ENCODE results near the gene DYNC1H1. TPM values are rescaled to one million over a fixed set of nuclear protein-coding genes. Genes with fewer than 3 reads are reported as not detected.
A peak's percentile ranks its signal among the peaks of the same experiment; 100 is the strongest.

DYNC1H1 gene
- total and polyA plus RNA-seq, 2 of the 13 experiments (the other 11 are each of a cell fraction or from before 2014, with no cell fraction given) = 74.4 to 239 TPM

DNA sequence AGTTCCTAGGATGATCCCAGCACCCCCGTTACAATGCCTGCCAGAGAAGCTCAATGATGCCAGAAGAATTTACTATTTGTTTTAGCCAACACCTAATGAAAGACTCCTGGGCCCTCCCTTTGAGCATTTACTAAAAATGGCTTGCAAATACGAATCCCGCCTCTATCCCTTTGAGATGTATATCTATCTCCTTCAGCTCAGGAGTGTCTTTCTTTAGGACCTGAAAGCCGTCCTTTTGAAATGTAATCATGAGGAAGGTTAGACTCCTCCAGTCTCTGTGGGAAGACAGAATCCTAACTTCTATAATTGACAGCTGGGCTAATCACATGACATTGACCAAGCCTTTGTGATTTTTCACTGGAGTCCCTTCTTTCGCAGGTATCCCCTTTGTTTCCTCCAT is 19.2 kb upstream of the DYNC1H1 start (continued):
- TF ChIP-seq SIX4 (CRISPR knock-in tag; IDR thresholded peaks at IDR 0.05) (no peak), ZNF543 (CRISPR knock-in tag; IDR thresholded peaks at IDR 0.05) (no peak), ZNF17 (CRISPR knock-in tag; IDR thresholded peaks at IDR 0.05) (no peak)
- TF ChIP-seq, protein P1, sequence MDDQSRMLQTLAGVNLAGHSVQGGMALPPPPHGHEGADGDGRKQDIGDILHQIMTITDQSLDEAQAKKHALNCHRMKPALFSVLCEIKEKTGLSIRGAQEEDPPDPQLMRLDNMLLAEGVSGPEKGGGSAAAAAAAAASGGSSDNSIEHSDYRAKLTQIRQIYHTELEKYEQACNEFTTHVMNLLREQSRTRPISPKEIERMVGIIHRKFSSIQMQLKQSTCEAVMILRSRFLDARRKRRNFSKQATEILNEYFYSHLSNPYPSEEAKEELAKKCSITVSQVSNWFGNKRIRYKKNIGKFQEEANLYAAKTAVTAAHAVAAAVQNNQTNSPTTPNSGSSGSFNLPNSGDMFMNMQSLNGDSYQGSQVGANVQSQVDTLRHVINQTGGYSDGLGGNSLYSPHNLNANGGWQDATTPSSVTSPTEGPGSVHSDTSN (CRISPR knock-in tag; IDR thresholded peaks at IDR 0.05; ENCODE audit: borderline replicate concordance) = no peak
- TF ChIP-seq, protein P2, sequence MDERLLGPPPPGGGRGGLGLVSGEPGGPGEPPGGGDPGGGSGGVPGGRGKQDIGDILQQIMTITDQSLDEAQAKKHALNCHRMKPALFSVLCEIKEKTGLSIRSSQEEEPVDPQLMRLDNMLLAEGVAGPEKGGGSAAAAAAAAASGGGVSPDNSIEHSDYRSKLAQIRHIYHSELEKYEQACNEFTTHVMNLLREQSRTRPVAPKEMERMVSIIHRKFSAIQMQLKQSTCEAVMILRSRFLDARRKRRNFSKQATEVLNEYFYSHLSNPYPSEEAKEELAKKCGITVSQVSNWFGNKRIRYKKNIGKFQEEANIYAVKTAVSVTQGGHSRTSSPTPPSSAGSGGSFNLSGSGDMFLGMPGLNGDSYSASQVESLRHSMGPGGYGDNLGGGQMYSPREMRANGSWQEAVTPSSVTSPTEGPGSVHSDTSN (CRISPR knock-in tag; IDR thresholded peaks at IDR 0.05) = no peak

DNA sequence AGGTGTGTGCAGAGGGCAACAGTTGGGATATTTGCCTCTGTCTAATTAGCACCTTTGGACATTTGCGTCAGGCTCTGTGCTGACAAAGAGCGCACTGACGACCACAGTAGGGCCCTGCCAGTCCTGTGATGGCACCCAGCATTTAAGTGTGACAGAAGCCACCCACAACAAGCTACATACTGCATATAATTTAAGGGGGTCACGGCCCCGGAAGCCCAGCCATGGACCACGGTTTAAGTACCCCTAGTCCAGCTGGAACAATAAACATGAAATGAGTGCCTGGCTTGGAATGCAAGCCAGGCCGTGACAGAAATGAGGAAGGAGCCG is 16.8 kb upstream of the DYNC1H1 start:
- ChIA-PET POLR2A (interaction anchor here (1.2 to 2.3 kb wide), 5 partner anchors 11 to 241 kb away, joined by 3 to 17 read pairs (median 15); no protein-coding TSS in a partner anchor), CTCF (ENCODE audit: low intra/inter-chr PET ratio, low total read pairs) (no interaction called here)
- peak overlapping the region; percentile 68 to 91 (median 88) for H3K4me3 ChIP-seq (replicated peaks in 1 of 3; ENCODE audit: insufficient read depth in 1 of 3, low read depth in 2 of 3, low read length in 3 of 3)
- H3K9me3 ChIP-seq (ENCODE audit: low read length) = no peaks in the 10 kb centered on the region
- H2AFZ ChIP-seq (ENCODE audit: low read length) = no peak overlapping the region
- H3K4me2 ChIP-seq (ENCODE audit: low read depth, low read length) = peak overlapping the region; percentile 84
- in situ Hi-C loops (cut with HindIII; ENCODE audit: extremely low pct_ligation_motif_present, low pct_unique_long_range_greater_than_20kb) (no loop called here), intact Hi-C loops (cut with micrococcal nuclease; ENCODE audit: unreplicated experiment) (loop anchor here (5.0 kb wide), 1 partner anchor 240 kb away; no protein-coding TSS in a partner anchor)
- H3K27ac ChIP-seq (ENCODE audit: extremely low read length, insufficient read depth, low read length) = peak overlapping the region; percentile 91
- peaks cover 20% of the 10 kb centered on the region for H3K4me1 ChIP-seq (ENCODE audit: insufficient read depth, low read length)
- H4K20me1 ChIP-seq (ENCODE audit: insufficient read depth, low read length) = no peaks in the 10 kb centered on the region
- TSS peak; percentile 98 for BruUV-seq (replicated peaks)
- no peak for DNase-seq (ENCODE audit: low spot score)
- peak overlapping the region; percentile 95 for H3K9ac ChIP-seq (ENCODE audit: insufficient read depth, low read depth, low read length)
- FAIRE-seq = no peak
- peak; percentile 18 for ATAC-seq
- no peaks in the 10 kb centered on the region; a peak in 1 of 5 replicates for H3K27me3 ChIP-seq (ENCODE audit: control insufficient read depth in 1 of 2, insufficient read depth in 2 of 2, low read length in 2 of 2)
- no peaks in the 10 kb centered on the region for H3K36me3 ChIP-seq (replicated peaks in 1 of 2; ENCODE audit: control insufficient read depth in 1 of 2, insufficient read depth in 2 of 2, low read length in 2 of 2)
- H3K79me2 ChIP-seq (ENCODE audit: insufficient read depth, low read length) = peaks cover 15% of the 10 kb centered on the region
- WGBS (ENCODE audit: low lambda C conversion rate) = 2% methylated on average over 6 of the region's 8 CpGs
- TF ChIP-seq SMAD9 (CRISPR knock-in tag; IDR thresholded peaks at IDR 0.05) (peak; percentile 56; the same call in 1 of the 2 replicates), ZNF138 (CRISPR knock-in tag; IDR thresholded peaks at IDR 0.05; ENCODE audit: low read depth) (0 out of 2 replicates have a peak, but pooled peaks have one; percentile 10), ZSCAN25 (CRISPR knock-in tag; IDR thresholded peaks at IDR 0.05) (0 out of 2 replicates have a peak, but pooled peaks have one; percentile 45), RAD21 (CRISPR knock-in tag; IDR thresholded peaks at IDR 0.05) (peak; percentile 58; the same call in 1 of the 2 replicates), CREB1 (IDR thresholded peaks at IDR 0.05) (no peak), CREB1 (CRISPR knock-in tag; IDR thresholded peaks at IDR 0.05) (no peak), TP53 (CRISPR knock-in tag; conservative IDR thresholded peaks at IDR 0.05) (0 out of 2 replicates have a peak, but pooled peaks have one; percentile 32), ZNF746 (CRISPR knock-in tag; IDR thresholded peaks at IDR 0.05) (peak; percentile 48; the same call in 1 of the 2 replicates), ZNF816 (CRISPR knock-in tag; IDR thresholded peaks at IDR 0.05; ENCODE audit: borderline replicate concordance) (0 out of 2 replicates have a peak, but pooled peaks have one; percentile 29), XBP1 (CRISPR knock-in tag; IDR thresholded peaks at IDR 0.05) (peak; percentile 60; the same call in 1 of the 2 replicates), ZNF160 (CRISPR knock-in tag; IDR thresholded peaks at IDR 0.05) (0 out of 2 replicates have a peak, but pooled peaks have one; percentile 5), ZNF598 (CRISPR knock-in tag; IDR thresholded peaks at IDR 0.05; ENCODE audit: borderline replicate concordance) (peak; percentile 78; the same call in 1 of the 2 replicates), HNRNPL (IDR thresholded peaks at IDR 0.05; ENCODE audit: low read depth, low read length) (0 out of 2 replicates have a peak, but pooled peaks have one; percentile 7), ARID2 (CRISPR knock-in tag; IDR thresholded peaks at IDR 0.05; ENCODE audit: borderline replicate concordance) (no peak), ZNF441 (CRISPR knock-in tag; IDR thresholded peaks at IDR 0.05; ENCODE audit: borderline replicate concordance) (0 out of 2 replicates have a peak, but pooled peaks have one; percentile 23), ZFP62 (CRISPR knock-in tag; IDR thresholded peaks at IDR 0.05) (0 out of 2 replicates have a peak, but pooled peaks have one; percentile 74)
- TF ChIP-seq, protein P3, sequence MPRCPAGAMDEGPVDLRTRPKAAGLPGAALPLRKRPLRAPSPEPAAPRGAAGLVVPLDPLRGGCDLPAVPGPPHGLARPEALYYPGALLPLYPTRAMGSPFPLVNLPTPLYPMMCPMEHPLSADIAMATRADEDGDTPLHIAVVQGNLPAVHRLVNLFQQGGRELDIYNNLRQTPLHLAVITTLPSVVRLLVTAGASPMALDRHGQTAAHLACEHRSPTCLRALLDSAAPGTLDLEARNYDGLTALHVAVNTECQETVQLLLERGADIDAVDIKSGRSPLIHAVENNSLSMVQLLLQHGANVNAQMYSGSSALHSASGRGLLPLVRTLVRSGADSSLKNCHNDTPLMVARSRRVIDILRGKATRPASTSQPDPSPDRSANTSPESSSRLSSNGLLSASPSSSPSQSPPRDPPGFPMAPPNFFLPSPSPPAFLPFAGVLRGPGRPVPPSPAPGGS (CRISPR knock-in tag; IDR thresholded peaks at IDR 0.05) = no peak
